ENCODE results near the gene TFR2.
A peak's percentile ranks its signal among the peaks of the same experiment; 100 is the strongest.

The TFR2 gene

GRCh38 chr7:100580466-100581283 lies 60.7 kb downstream of the TFR2 start:
- no peak for DNase-seq
- Histone ChIP-seq H3K36me3 (peaks cover 64% of the 10 kb centered on the region), H3K27me3 (ENCODE audit: insufficient read depth, low read depth, severe bottlenecking) (no peaks in the 10 kb centered on the region), H3K4me3 (ENCODE audit: low read depth, low read length) (no peak overlapping the region), H3K27ac (no peak overlapping the region), H3K9me3 (ENCODE audit: severe bottlenecking) (no peaks in the 10 kb centered on the region)
- no peak for TF ChIP-seq CTCF (IDR thresholded peaks at IDR 0.05; ENCODE audit: low read depth, low read length)

- TF ChIP-seq CTCF (IDR thresholded peaks at IDR 0.05; ENCODE audit: low read depth, low read length) = no peak
- Histone ChIP-seq H3K27me3 (ENCODE audit: insufficient read depth, low read depth, severe bottlenecking) (no peaks in the 10 kb centered on the region), H3K4me3 (ENCODE audit: low read depth, low read length) (no peak overlapping the region), H3K9me3 (ENCODE audit: severe bottlenecking) (no peaks in the 10 kb centered on the region), H3K27ac (no peak overlapping the region), H3K36me3 (peaks cover 67% of the 10 kb centered on the region)
- no peak for DNase-seq
Observed at GRCh38 chr7:100578246-100579183, 62.8 kb downstream of the TFR2 start.

- no peak for DNase-seq
- H3K27ac ChIP-seq = no peak overlapping the region
- no peaks in the 10 kb centered on the region for H3K9me3 ChIP-seq (ENCODE audit: severe bottlenecking)
- no peaks in the 10 kb centered on the region for H3K27me3 ChIP-seq (ENCODE audit: insufficient read depth, low read depth, severe bottlenecking)
- peaks cover 61% of the 10 kb centered on the region for H3K36me3 ChIP-seq
- TF ChIP-seq CTCF (IDR thresholded peaks at IDR 0.05; ENCODE audit: low read depth, low read length) = no peak
- no peak overlapping the region for H3K4me3 ChIP-seq (ENCODE audit: low read depth, low read length)
Observed at GRCh38 chr7:100577507-100577906, 63.8 kb downstream of the TFR2 start.

GRCh38 chr7:100577103-100577502 lies 64.2 kb downstream of the TFR2 start:
- H3K36me3 ChIP-seq = peaks cover 61% of the 10 kb centered on the region
- H3K27ac ChIP-seq = no peak overlapping the region
- DNase-seq = peak; percentile 37
- TF ChIP-seq CTCF (IDR thresholded peaks at IDR 0.05; ENCODE audit: low read depth, low read length) = no peak
- H3K4me3 ChIP-seq (ENCODE audit: low read depth, low read length) = no peak overlapping the region
- no peaks in the 10 kb centered on the region for H3K9me3 ChIP-seq (ENCODE audit: severe bottlenecking)
- no peaks in the 10 kb centered on the region for H3K27me3 ChIP-seq (ENCODE audit: insufficient read depth, low read depth, severe bottlenecking)

- Histone ChIP-seq H3K4me3 (ENCODE audit: low read depth, low read length) (no peak overlapping the region), H3K36me3 (peaks cover 59% of the 10 kb centered on the region), H3K9me3 (ENCODE audit: severe bottlenecking) (no peaks in the 10 kb centered on the region), H3K27ac (no peak overlapping the region), H3K27me3 (ENCODE audit: insufficient read depth, low read depth, severe bottlenecking) (no peaks in the 10 kb centered on the region)
- TF ChIP-seq CTCF (IDR thresholded peaks at IDR 0.05; ENCODE audit: low read depth, low read length) = no peak
- no peak for DNase-seq
Observed at GRCh38 chr7:100576384-100576993, 64.9 kb downstream of the TFR2 start.
